Astrocyte (in vitro differentiated cells and primary cell): ENCODE measurements around the gene DNAJC17. TPM values are rescaled to one million over a fixed set of nuclear protein-coding genes. Genes with fewer than 3 reads are reported as not detected.
A peak's percentile ranks its signal among the peaks of the same experiment; 100 is the strongest.

Source experiments
- DNase-seq: peaks from one replicate; pipeline ENCODE4 v3.0.0-alpha.2; 2010; ENCODE audit warnings: low read depth
- FAIRE-seq: peaks from 2 replicates; lab custom pipeline; 2011; peaks lifted over from hg19 to GRCh38; lab: Jason Lieb, UNC
- H2AFZ ChIP-seq: 2 replicates; pipeline ENCODE4 v1.6.0; 2012; ENCODE audit warnings: low read depth, low read length, inconsistent platforms
- H3K27ac ChIP-seq: 2 replicates; pipeline ENCODE4 v1.5.1; 2011; ENCODE audit warnings: low read depth, low read length, inconsistent platforms
- H3K27me3 ChIP-seq: 2 replicates; pipeline ENCODE4 v1.6.0; 2011; ENCODE audit warnings: low read length, inconsistent platforms; ENCODE audit not compliant: insufficient read depth
- H3K36me3 ChIP-seq: 2 replicates; pipeline ENCODE4 v1.5.1; 2011; ENCODE audit warnings: low read length, inconsistent platforms; ENCODE audit not compliant: insufficient read depth
- H3K4me1 ChIP-seq: 2 replicates; pipeline ENCODE4 v1.5.1; 2011; ENCODE audit warnings: low read length, inconsistent platforms; ENCODE audit not compliant: insufficient read depth
- H3K4me2 ChIP-seq: 2 replicates; pipeline ENCODE4 v1.6.0; 2012; ENCODE audit warnings: low read length, inconsistent platforms
- H3K4me3 ChIP-seq: 2 replicates; pipeline ENCODE4 v1.5.1; 2011; ENCODE audit warnings: low read depth, mild to moderate bottlenecking, low read length, inconsistent platforms; ENCODE audit not compliant: insufficient read depth
- H3K79me2 ChIP-seq: 2 replicates; pipeline ENCODE4 v1.6.0; 2012; ENCODE audit warnings: mild to moderate bottlenecking, low read length, inconsistent platforms; ENCODE audit not compliant: insufficient read depth
- H3K9ac ChIP-seq: 2 replicates; pipeline ENCODE4 v1.6.0; 2012; ENCODE audit warnings: mild to moderate bottlenecking, low read length, inconsistent platforms
- H3K9me3 ChIP-seq: 2 replicates; pipeline ENCODE4 v1.5.1; 2012; ENCODE audit warnings: low read depth, mild to moderate bottlenecking, low read length, inconsistent platforms; ENCODE audit not compliant: insufficient read depth
- H4K20me1 ChIP-seq: 2 replicates; pipeline ENCODE4 v1.6.0; 2012; ENCODE audit warnings: low read length, inconsistent platforms; ENCODE audit not compliant: insufficient read depth
- H3K27ac Mint-ChIP-seq: one replicate; pipeline ENCODE4 v1.8.0; 2021; ENCODE audit warnings: mild to moderate bottlenecking, mixed read lengths; ENCODE audit not compliant: unreplicated experiment
- H3K27me3 Mint-ChIP-seq: one replicate; pipeline ENCODE4 v1.8.0; 2021; ENCODE audit warnings: low read depth, mixed read lengths; ENCODE audit not compliant: unreplicated experiment
- H3K36me3 Mint-ChIP-seq: one replicate; pipeline ENCODE4 v1.8.0; 2021; ENCODE audit warnings: low read depth, mixed read lengths; ENCODE audit not compliant: unreplicated experiment
- H3K4me1 Mint-ChIP-seq: one replicate; pipeline ENCODE4 v1.8.0; 2021; ENCODE audit warnings: low read depth, mixed read lengths; ENCODE audit not compliant: unreplicated experiment
- H3K4me3 Mint-ChIP-seq: one replicate; pipeline ENCODE4 v1.8.0; 2021; ENCODE audit warnings: mild to moderate bottlenecking, moderate library complexity, mixed read lengths; ENCODE audit not compliant: unreplicated experiment
- H3K9me3 Mint-ChIP-seq: one replicate; pipeline ENCODE4 v1.8.0; 2021; ENCODE audit warnings: mild to moderate bottlenecking, mixed read lengths; ENCODE audit not compliant: unreplicated experiment
- CTCF ChIP-seq: IDR thresholded peaks from 2 replicates; pipeline ENCODE4 v1.5.1; 2011; ENCODE audit warnings: low read depth, mild to moderate bottlenecking, inconsistent platforms, low read length, moderate library complexity; ENCODE audit not compliant: insufficient read depth
- EZH2 ChIP-seq: IDR thresholded peaks from 2 replicates; pipeline ENCODE4 v1.6.1; 2012; ENCODE audit warnings: mild to moderate bottlenecking, low read length, inconsistent platforms; ENCODE audit not compliant: insufficient read depth
- total RNA-seq: library from RNA; stranded (reverse); gene quantifications from 2 replicates; pipeline ENCODE4 v1.2.1, GENCODE V29; 2021

The DNAJC17 gene
- total RNA-seq, 1 donor from 2014 or later, result 21.0 TPM

- FAIRE-seq (no peak), DNase-seq (peak; percentile 49)
- TF ChIP-seq CTCF, result no peak
- no peak for TF ChIP-seq EZH2
- no peak within 1 kb of the TSS for H3K4me3 Mint-ChIP-seq
- H3K4me1 Mint-ChIP-seq, result peaks cover 21% of the 10 kb centered on the region
- peaks cover 46% of the 10 kb centered on the region for H4K20me1 ChIP-seq
- peak within 1 kb of the TSS; percentile 27 for H3K9ac ChIP-seq
- no peaks in the 10 kb centered on the region for H3K9me3 ChIP-seq
- no peak within 1 kb of the TSS for H3K4me3 ChIP-seq
- H3K79me2 ChIP-seq, result no peaks in the 10 kb centered on the region
- H3K27me3 ChIP-seq, result no peaks in the 10 kb centered on the region
- H3K9me3 Mint-ChIP-seq, result no peaks in the 10 kb centered on the region
- peak within 1 kb of the TSS; percentile 19 for H3K27ac ChIP-seq
- peak within 1 kb of the TSS; percentile 58 for H3K27ac Mint-ChIP-seq
- H3K27me3 Mint-ChIP-seq, result no peaks in the 10 kb centered on the region
- H3K4me2 ChIP-seq, result peak within 1 kb of the TSS; percentile 71
- H2AFZ ChIP-seq, result peak within 1 kb of the TSS; percentile 56
- H3K4me1 ChIP-seq, result peaks cover 46% of the 10 kb centered on the region
- H3K36me3 ChIP-seq, result peaks cover 2% of the 10 kb centered on the region
- peaks cover 7% of the 10 kb centered on the region for H3K36me3 Mint-ChIP-seq
These were observed 37.8 kb downstream of the DNAJC17 start, which contains the start of gene C15orf62 for GRCh38 chr15:40769274-40770146. Gene C15orf62, plus strand, starts transcription at chr15:40769980. Its CDS starts 516 bp downstream, at chr15:40770496.

- Histone ChIP-seq H3K4me3 (no peak overlapping the region), H3K36me3 (peaks cover 2% of the 10 kb centered on the region), H2AFZ (no peak overlapping the region), H3K27me3 (no peaks in the 10 kb centered on the region), H4K20me1 (peaks cover 46% of the 10 kb centered on the region), H3K9ac (peak overlapping the region; percentile 27), H3K27ac (no peak overlapping the region), H3K4me2 (peak overlapping the region; percentile 71), H3K4me1 (peaks cover 51% of the 10 kb centered on the region), H3K79me2 (no peaks in the 10 kb centered on the region), H3K9me3 (no peaks in the 10 kb centered on the region)
- no peak for DNase-seq
- TF ChIP-seq EZH2 (no peak), CTCF (no peak)
- H3K27ac Mint-ChIP-seq, result peak overlapping the region; percentile 41
- H3K4me1 Mint-ChIP-seq, result peaks cover 21% of the 10 kb centered on the region
- H3K36me3 Mint-ChIP-seq, result peaks cover 7% of the 10 kb centered on the region
- no peak overlapping the region for H3K4me3 Mint-ChIP-seq
- no peak for FAIRE-seq
- H3K27me3 Mint-ChIP-seq, result no peaks in the 10 kb centered on the region
- no peaks in the 10 kb centered on the region for H3K9me3 Mint-ChIP-seq
These were observed 38.6 kb downstream of the DNAJC17 start for GRCh38 chr15:40768521-40769273.
